HepG2 (cell line): ENCODE measurements around the gene EFS. TPM values are rescaled to one million over a fixed set of nuclear protein-coding genes. Genes with fewer than 3 reads are reported as not detected.

Experiments
- AKAP8 ChIP-seq: sonication (generic); formaldehyde crosslinking; IDR thresholded peaks from 2 replicates; pipeline ENCODE4 v1.5.1; 2020; ENCODE audit warnings: mild to moderate bottlenecking, missing genetic modification reagents
- CHCHD3 ChIP-seq: sonication (generic); formaldehyde crosslinking; IDR thresholded peaks from 2 replicates; pipeline ENCODE4 v1.8.0; 2022; ENCODE audit warnings: mild to moderate bottlenecking, missing genetic modification reagents, moderate library complexity
- HIVEP1 ChIP-seq: sonication (generic); formaldehyde crosslinking; IDR thresholded peaks from 2 replicates; pipeline ENCODE4 v1.4.0; 2020; ENCODE audit warnings: mild to moderate bottlenecking, missing genetic modification reagents
- MNT ChIP-seq: fragments of 450-650 bp; IDR thresholded peaks from 2 replicates; pipeline ENCODE4 v1.6.1; 2016
- PAX8 ChIP-seq: sonication (generic); formaldehyde crosslinking; IDR thresholded peaks from 2 replicates; pipeline ENCODE4 v1.8.0; 2022; ENCODE audit warnings: mild to moderate bottlenecking, missing genetic modification reagents, borderline replicate concordance
- POGZ ChIP-seq: sonication (generic); formaldehyde crosslinking; IDR thresholded peaks from 2 replicates; pipeline ENCODE4 v1.4.0; 2020; ENCODE audit warnings: mild to moderate bottlenecking, missing genetic modification reagents
- PTBP1 ChIP-seq: fragments of 200-400 bp; formaldehyde crosslinking; IDR thresholded peaks from 2 replicates; pipeline ENCODE4 v1.6.1; 2018; ENCODE audit warnings: low read length, low read depth; ENCODE audit not compliant: poor library complexity, severe bottlenecking
- SCMH1 ChIP-seq: sonication (generic); formaldehyde crosslinking; IDR thresholded peaks from 2 replicates; pipeline ENCODE4 v1.9.0; 2021; ENCODE audit warnings: missing genetic modification reagents, mild to moderate bottlenecking, borderline replicate concordance
- TERF1 ChIP-seq: sonication (generic); formaldehyde crosslinking; IDR thresholded peaks from 2 replicates; pipeline ENCODE4 v1.8.0; 2022; ENCODE audit warnings: mild to moderate bottlenecking, missing genetic modification reagents, moderate library complexity
- ZBTB21 ChIP-seq: sonication (generic); formaldehyde crosslinking; IDR thresholded peaks from 2 replicates; pipeline ENCODE4 v1.4.0; 2020; ENCODE audit warnings: missing genetic modification reagents
- ZFP82 ChIP-seq: sonication (generic); formaldehyde crosslinking; IDR thresholded peaks from 2 replicates; pipeline ENCODE4 v1.5.1; 2020; ENCODE audit warnings: mild to moderate bottlenecking, missing genetic modification reagents, borderline replicate concordance
- ZNF281 ChIP-seq: sonication (generic); formaldehyde crosslinking; IDR thresholded peaks from 2 replicates; pipeline ENCODE4 v1.4.0; 2020; ENCODE audit warnings: missing genetic modification reagents, borderline replicate concordance
- polyA plus RNA-seq, 8 experiments: library from polyadenylated mRNA; depleted of rRNA in 3 of 8; stranded (reverse) in 7 of 8; unstranded in 1 of 8; fragments of >200 nt; fragmentation: Illumina TruSeq in 4 of 8; extraction: Trizol in 4 of 8; gene quantifications; 2 replicates each; pipeline versions ENCODE4 v1.2.1 to v1.2.3, GENCODE V29; 2011 to 2016; ENCODE audit warnings: low read depth in 4 of 8, missing spikeins in 1 of 8, mixed read lengths in 1 of 8; ENCODE audit not compliant: insufficient read depth in 1 of 8
- total RNA-seq, 5 experiments: library from RNA; depleted of rRNA; stranded (reverse); fragments of >200 nt; fragmentation: Illumina TruSeq; extraction: Trizol; gene quantifications; 2 replicates each; pipeline ENCODE4 v1.2.3, GENCODE V29; 2016; ENCODE audit warnings: low read depth in 1 of 5
- TF ChIP-seq, protein P1 (sequence below): sonication (generic); formaldehyde crosslinking; conservative IDR thresholded peaks from 2 replicates; pipeline ENCODE4 v1.8.0; 2022; ENCODE audit warnings: low read depth, missing genetic modification reagents
- TF ChIP-seq, protein P2 (sequence below): sonication (generic); formaldehyde crosslinking; IDR thresholded peaks from 2 replicates; pipeline ENCODE4 v1.8.0; 2022; ENCODE audit warnings: mild to moderate bottlenecking, missing genetic modification reagents; ENCODE audit not compliant: insufficient replicate concordance
- TF ChIP-seq, protein P3 (sequence below): IDR thresholded peaks from 2 replicates; pipeline ENCODE4 v1.6.1; 2016

The EFS gene
- total and polyA plus RNA-seq, 2 of the 13 experiments (the other 11 are each of a cell fraction or from before 2014, with no cell fraction given), result not detected

GRCh38 chr14:23351681-23352505 lies 13.1 kb downstream of the EFS start (continued):
- TF ChIP-seq CHCHD3 (CRISPR knock-in tag), result no peak
- no peak for TF ChIP-seq ZFP82 (CRISPR knock-in tag)
- TF ChIP-seq AKAP8, result no peak
- TF ChIP-seq, protein P1, sequence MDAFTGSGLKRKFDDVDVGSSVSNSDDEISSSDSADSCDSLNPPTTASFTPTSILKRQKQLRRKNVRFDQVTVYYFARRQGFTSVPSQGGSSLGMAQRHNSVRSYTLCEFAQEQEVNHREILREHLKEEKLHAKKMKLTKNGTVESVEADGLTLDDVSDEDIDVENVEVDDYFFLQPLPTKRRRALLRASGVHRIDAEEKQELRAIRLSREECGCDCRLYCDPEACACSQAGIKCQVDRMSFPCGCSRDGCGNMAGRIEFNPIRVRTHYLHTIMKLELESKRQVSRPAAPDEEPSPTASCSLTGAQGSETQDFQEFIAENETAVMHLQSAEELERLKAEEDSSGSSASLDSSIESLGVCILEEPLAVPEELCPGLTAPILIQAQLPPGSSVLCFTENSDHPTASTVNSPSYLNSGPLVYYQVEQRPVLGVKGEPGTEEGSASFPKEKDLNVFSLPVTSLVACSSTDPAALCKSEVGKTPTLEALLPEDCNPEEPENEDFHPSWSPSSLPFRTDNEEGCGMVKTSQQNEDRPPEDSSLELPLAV (CRISPR knock-in tag), result no peak
- TF ChIP-seq ZNF281, result no peak
- TF ChIP-seq POGZ (CRISPR knock-in tag), result 0 out of 2 replicates have a peak, but pooled peaks have one; percentile 10
- TF ChIP-seq PTBP1, result no peak
- no peak for TF ChIP-seq TERF1 (CRISPR knock-in tag)
- TF ChIP-seq ZBTB21 (CRISPR knock-in tag), result no peak
- TF ChIP-seq PAX8 (CRISPR knock-in tag), result no peak
- TF ChIP-seq, protein P2, sequence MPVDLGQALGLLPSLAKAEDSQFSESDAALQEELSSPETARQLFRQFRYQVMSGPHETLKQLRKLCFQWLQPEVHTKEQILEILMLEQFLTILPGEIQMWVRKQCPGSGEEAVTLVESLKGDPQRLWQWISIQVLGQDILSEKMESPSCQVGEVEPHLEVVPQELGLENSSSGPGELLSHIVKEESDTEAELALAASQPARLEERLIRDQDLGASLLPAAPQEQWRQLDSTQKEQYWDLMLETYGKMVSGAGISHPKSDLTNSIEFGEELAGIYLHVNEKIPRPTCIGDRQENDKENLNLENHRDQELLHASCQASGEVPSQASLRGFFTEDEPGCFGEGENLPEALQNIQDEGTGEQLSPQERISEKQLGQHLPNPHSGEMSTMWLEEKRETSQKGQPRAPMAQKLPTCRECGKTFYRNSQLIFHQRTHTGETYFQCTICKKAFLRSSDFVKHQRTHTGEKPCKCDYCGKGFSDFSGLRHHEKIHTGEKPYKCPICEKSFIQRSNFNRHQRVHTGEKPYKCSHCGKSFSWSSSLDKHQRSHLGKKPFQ (CRISPR knock-in tag), result no peak
- TF ChIP-seq, protein P3, sequence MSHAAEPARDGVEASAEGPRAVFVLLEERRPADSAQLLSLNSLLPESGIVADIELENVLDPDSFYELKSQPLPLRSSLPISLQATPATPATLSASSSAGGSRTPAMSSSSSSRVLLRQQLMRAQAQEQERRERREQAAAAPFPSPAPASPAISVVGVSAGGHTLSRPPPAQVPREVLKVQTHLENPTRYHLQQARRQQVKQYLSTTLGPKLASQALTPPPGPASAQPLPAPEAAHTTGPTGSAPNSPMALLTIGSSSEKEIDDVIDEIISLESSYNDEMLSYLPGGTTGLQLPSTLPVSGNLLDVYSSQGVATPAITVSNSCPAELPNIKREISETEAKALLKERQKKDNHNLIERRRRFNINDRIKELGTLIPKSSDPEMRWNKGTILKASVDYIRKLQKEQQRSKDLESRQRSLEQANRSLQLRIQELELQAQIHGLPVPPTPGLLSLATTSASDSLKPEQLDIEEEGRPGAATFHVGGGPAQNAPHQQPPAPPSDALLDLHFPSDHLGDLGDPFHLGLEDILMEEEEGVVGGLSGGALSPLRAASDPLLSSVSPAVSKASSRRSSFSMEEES (CRISPR knock-in tag), result no peak
- no peak for TF ChIP-seq SCMH1 (CRISPR knock-in tag)
- TF ChIP-seq HIVEP1 (CRISPR knock-in tag), result no peak
- no peak for TF ChIP-seq MNT
